C4-2B (cell line): Measurements from ENCODE around the gene SIMC1.

Experiments used
- H3K27ac ChIP-seq: fragments of 450-650 bp; 2 replicates; pipeline ENCODE4 v1.5.1; 2017
- ZFX ChIP-seq: fragments of 450-650 bp; IDR thresholded peaks from 2 replicates; pipeline ENCODE4 v1.6.1; 2017
- TF ChIP-seq, protein P1 (sequence below): fragments of 450-650 bp; conservative IDR thresholded peaks from 2 replicates; pipeline ENCODE4 v1.5.1; 2017; ENCODE audit warnings: mild to moderate bottlenecking

Gene SIMC1

DNA sequence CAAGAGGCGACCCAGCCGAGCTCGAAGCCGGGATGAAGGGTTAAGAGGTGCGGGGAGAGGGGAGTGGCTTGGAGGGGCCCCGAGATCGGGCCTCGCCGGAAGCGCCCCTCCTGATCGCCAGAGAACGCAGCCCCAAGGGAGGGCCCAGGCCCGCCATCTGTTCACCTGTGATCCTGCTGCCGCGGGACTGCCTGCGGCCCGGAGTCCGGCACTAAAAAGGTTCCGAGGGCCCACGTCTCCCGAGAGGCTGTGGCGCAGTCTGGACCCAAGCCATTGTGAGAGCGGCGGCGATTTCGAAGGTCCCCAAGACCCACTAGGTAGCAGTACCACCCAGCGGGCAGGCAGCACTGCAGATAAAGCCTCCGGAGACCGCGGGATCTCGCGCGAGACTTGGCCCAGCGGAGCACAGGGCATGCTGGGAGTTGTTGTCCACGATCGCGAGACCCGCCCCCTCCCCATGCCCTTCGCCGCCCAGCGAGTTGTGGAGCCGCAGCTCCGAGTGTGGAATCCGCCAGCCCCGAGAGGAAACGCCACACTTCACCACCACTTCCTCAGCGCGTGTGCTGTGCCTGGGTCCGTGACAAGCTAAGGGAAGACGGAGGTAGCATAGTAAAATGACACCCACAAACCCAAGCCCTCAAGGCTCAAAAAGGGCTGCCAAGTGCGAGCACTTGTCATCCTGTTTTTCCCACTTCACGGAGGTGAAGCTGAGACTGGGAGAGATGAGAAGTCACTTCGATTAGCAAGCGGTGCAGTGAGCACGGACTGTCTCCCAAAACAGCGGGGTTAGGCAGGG, 123.4 kb downstream of the SIMC1 start, which contains the start of gene KIAA1191:
Gene KIAA1191, minus strand, starts transcription at position 328 of the 796 bp plus-strand sequence. CDS start 2,256 bp downstream, outside the sequence.
- H3K27ac ChIP-seq = peak within 1 kb of the TSS; percentile 82
- TF ChIP-seq ZFX = peak; percentile 95
- TF ChIP-seq, protein P1, sequence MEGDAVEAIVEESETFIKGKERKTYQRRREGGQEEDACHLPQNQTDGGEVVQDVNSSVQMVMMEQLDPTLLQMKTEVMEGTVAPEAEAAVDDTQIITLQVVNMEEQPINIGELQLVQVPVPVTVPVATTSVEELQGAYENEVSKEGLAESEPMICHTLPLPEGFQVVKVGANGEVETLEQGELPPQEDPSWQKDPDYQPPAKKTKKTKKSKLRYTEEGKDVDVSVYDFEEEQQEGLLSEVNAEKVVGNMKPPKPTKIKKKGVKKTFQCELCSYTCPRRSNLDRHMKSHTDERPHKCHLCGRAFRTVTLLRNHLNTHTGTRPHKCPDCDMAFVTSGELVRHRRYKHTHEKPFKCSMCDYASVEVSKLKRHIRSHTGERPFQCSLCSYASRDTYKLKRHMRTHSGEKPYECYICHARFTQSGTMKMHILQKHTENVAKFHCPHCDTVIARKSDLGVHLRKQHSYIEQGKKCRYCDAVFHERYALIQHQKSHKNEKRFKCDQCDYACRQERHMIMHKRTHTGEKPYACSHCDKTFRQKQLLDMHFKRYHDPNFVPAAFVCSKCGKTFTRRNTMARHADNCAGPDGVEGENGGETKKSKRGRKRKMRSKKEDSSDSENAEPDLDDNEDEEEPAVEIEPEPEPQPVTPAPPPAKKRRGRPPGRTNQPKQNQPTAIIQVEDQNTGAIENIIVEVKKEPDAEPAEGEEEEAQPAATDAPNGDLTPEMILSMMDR = no peak; the same call in 1 of the 2 replicates

DNA sequence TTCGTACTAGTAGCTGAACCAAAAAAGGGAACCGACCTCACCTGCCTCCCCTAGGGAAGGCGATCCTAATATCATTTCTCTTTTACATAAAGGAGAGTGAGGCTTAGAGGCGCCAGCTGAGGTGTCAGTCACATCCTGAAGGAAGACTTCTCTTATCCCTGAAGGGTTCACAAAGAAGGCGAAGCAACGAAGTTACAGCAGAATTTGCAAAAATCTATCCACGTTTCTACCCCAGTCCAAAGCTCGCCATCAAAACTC, 123.9 kb downstream of the SIMC1 start:
- H3K27ac ChIP-seq = peak overlapping the region; percentile 82
- TF ChIP-seq ZFX = no peak
- TF ChIP-seq, protein P1 = no peak

- H3K27ac ChIP-seq = no peak overlapping the region
- TF ChIP-seq, protein P1 = no peak
- no peak for TF ChIP-seq ZFX
These were observed 126.6 kb downstream of the SIMC1 start for GRCh38 chr5:176364765-176365350.

DNA sequence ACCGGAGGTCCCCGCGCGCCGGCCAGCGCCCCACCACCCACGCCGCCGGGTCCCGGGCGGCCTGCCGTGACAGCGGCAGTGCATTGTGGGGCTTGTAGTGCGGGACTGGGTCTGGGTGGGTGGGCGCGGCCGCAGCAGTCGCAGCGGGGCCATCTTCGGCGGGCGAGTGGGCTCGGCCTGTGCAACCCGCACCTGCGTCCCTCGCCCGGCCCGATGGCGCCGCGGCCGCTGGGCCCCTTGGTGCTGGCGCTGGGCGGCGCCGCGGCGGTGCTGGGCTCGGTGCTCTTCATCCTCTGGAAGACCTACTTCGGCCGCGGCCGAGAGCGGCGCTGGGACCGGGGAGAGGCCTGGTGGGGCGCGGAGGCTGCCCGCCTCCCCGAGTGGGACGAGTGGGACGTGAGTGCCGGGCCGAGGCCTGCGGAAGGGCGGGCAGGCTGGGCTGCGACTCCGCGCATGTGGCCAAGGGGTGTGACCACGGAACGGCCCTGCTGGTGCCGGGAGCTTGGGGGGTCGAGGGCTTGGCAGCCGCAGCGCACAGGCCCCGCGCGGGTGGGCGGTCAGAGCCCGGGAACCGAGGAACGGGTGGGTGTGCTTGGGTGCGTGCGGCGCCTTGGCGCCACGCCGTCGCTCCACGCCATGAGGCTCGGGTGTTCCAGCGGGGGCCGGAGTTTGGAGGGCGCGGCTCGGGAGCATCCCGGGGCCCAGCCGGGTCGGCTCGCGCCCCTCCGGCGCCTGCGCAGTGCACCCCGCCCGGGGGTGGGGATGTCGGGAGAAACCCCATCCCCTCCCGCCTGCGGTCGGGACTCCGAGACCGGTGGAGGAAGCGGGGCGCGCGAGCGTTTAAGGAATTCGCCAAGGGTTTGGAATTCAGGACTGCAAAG, 127.4 kb downstream of the SIMC1 start, which contains the start of gene ARL10:
Gene ARL10, plus strand, starts transcription at position 137 of the 881 bp plus-strand sequence. Its CDS starts 77 bp downstream, at position 214.
- no peak within 1 kb of the TSS for H3K27ac ChIP-seq
- TF ChIP-seq, protein P1 = no peak
- no peak for TF ChIP-seq ZFX

DNA sequence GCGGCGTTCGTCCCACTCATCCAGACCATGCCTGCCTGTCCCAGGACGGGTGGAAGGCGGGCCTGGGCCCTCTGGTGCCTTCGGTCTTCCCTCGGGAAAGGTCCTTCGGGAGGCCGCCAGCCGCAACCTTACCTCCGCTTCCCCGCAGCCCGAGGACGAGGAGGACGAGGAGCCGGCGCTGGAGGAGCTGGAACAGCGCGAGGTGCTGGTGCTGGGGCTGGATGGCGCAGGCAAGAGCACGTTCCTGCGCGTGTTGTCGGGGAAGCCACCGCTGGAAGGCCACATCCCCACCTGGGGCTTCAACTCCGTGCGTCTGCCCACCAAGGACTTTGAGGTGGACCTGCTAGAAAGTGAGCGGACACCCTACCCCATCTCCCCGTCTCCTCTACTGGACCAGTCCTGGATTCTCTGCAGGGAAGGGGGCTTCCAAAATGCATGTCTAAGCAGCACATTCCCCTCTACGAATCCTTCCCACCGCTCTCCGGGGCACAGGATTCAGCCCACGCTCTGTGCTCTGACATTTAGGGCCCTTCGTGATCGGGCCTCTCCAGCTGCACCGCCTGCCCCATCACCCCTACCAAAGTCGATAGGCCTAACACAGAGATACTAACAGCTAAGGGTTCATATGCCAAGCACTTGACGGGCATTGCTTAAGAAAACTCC, 128.1 kb downstream of the SIMC1 start:
- no peak overlapping the region for H3K27ac ChIP-seq
- TF ChIP-seq, protein P1 = no peak
- TF ChIP-seq ZFX = no peak

DNA sequence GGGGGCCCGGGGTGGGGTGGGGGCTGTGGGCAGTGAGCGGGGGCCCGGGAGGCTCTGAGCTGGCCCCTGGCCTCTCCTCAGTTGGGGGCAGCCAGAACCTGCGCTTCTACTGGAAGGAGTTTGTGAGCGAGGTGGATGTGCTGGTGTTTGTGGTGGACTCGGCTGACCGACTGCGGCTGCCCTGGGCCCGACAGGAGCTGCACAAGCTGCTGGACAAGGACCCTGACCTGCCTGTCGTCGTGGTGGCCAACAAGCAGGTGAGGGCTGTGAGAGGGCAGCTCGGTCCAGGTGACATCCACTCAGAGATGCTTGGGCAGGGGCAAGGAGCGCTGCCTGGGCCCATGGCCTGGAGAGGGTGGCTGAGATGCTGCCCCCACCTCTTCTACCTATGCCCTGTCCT, 130.5 kb downstream of the SIMC1 start:
- no peak overlapping the region for H3K27ac ChIP-seq
- no peak for TF ChIP-seq ZFX

- H3K27ac ChIP-seq = no peak overlapping the region
- TF ChIP-seq ZFX = no peak
- TF ChIP-seq, protein P1 = no peak
These were observed 131.9 kb downstream of the SIMC1 start for GRCh38 chr5:176369934-176370711.
